Measurements from ENCODE around the gene CEP57L1.
"Not testable (repeated sequence)": the region's sequence is repeated elsewhere in the genome, so short reads cannot be mapped to it uniquely, and the experiment has no call there.

The CEP57L1 gene

DNA sequence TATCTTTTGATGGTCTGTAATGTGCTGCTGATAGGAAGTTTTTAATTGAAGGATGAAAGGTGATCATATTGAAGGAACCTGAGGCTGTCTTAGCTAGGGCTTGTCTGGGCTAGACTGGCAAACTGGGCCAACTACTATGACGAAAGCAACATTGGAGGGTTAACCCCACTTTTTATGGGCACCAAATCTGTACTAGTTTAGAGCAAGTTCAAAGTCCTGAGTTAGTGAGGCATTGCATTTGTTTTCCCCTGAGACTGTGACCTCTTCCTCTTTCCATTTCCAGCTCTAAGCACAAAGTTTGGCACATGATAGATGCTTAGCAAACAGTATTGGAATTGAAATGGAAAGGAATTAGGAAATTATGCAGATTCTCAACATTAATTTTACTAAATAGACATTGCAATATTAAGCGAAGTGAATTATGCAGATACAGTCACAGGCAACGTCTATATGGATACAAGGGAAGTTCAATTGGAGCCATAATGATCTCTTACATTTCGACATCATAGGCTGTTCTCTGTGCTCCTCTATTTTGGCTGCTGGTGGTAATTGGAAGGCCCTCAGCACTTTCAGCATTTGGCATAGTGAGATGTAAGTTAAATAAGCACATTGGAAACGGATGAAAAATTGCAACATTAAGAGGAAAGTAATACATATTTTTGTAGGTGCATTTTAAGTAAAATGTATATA is 22.2 kb downstream of the CEP57L1 start:
- DNase-seq: no peak

DNA sequence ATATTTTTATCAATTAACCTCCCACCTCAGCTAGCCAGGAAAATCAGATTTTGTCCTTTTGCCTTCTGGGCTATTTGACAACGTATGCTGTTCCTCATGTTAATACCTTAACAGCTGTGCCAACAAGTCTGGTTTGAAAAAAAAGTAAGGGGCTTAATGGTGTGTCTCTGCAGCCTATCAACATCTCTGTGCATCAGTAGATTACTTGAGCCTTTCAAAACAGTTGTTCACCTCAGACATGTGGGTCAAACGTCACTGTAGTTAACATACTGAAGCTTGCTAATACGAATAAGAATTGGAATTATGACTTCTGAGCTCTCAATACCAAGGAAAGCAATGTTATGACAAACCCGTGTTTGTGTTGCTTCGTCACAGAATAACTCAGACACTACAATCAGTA is 23.0 kb downstream of the CEP57L1 start:
- DNase-seq: no peak

DNA sequence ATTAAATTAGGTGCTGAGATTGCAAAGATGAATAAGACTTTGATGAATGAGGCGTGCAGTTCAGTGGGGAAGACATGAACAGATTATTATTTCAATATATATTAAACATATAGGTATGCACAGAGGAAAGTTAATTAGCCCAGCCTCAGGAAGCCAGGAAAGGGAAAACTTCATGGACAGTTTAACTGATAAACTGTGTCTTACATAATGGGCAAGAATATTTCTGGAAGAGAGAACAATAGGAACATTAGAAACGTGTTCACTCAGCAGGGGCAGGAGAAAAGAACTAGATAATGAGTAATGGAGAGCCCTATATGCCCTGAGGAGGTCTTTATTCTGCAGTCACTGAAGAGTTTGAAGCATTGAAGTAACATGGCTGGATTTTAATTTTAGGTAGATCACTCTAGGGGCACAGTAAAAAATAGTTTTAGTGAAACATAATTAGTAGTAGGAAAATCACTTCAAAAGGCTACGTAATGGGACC is 23.6 kb downstream of the CEP57L1 start:
- DNase-seq: no peak

DNA sequence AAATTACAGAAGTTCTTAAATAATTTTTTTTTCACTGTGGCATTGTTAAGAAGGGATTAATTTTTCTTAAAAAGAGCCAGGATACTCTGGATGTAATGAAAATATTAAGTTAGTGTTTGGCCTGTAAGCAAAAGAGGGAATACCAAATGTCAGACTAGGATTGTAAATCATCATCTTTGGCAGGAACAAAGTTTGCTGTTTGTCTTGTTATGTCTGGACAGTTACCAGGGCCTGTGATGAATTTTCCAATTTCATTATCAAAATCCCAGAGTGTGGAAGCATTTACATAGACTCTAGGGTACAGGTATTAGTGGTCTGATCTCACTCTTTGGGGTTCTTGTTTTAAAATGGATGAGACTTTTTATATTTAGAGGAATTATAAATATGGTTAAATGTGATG is 26.1 kb downstream of the CEP57L1 start:
- no peak for DNase-seq

DNA sequence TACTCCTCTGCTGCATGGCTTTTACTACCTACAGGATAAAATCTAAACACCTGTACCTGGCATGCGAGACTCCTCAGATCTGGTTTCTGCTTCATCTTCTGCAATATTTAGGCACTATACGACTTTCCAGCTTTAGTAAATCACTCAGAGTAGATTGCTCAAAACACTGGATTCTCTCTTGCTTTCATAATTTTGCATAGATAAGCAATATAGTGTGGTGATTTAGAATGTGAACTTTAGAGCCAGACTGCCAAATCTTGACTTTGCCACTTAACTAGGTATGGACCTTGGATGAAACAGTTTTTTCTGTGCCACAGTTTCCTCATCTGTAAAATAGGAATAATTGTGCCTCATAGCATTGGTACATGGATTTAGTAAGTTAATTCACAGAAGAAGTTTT is 28.9 kb downstream of the CEP57L1 start:
- DNase-seq: no peak

DNA sequence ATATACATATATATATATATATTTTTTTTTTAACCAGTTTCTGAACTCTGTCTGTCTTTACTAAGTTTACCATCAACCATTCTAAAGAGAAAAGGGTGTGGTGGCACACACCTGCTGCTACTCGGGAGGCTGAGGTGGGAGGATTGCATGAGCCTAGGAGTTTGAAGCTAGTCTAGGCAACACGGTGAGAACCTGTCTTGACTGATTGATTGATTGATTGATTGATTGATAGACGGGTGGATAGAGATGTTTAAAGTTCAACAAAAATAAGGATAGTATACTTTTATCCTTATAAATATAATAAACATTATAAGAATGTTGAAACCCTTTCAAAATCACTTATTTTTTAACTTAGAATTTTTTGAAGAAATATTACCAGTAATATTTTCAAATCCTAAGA is 30.2 kb downstream of the CEP57L1 start:
- no peak for DNase-seq

DNA sequence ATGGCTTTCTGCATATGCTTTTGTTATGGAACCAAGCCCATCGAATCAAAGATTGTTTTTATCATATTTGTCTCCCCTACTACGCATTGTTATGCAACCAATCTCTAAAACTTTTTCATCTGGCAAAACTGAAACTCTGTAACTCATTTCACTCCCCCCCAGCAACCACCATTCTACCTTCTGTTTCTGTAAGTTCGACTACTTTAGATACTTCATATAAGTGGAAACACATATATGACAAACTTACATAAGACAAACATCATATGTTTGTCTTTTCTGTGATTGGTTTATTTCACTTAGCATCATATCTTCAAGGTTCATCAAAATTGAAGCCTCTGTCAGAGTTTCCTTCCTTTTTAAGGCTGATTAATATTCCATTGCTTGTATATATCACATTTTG is 34.8 kb downstream of the CEP57L1 start:
- no peak for DNase-seq

DNA sequence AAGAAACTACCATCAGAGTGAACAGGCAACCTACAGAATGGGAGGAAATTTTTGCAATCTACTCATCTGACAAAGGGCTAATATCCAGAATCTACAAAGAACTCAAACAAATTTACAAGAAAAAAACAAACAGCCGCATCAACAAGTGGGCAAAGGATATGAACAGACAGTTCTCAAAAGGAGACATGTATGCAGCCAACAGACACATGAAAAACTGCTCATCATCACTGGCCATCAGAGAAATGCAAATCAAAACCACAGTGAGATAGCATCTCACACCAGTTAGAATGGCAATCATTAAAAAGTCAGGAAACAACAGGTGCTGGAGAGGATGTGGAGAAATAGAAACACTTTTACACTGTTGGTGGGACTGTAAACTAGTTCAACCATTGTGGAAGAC is 40.3 kb downstream of the CEP57L1 start:
- not testable (repeated sequence) for DNase-seq

DNA sequence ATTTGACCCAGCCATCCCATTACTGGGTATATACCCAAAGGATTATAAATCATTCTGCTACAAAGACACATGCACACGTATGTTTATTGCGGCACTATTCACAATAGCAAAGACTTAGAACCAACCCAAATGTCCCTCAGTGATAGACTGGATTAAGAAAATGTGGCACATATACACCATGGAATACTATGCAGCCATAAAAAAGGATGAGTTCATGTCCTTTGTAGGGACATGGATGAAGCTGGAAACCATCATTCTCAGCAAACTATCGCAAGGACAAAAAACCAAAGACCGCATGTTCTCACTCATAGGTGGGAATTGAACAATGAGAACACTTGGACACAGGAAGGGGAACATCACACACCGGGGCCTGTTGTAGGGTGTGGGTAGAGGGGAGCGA is 40.7 kb downstream of the CEP57L1 start:
- not testable (repeated sequence) for DNase-seq

DNA sequence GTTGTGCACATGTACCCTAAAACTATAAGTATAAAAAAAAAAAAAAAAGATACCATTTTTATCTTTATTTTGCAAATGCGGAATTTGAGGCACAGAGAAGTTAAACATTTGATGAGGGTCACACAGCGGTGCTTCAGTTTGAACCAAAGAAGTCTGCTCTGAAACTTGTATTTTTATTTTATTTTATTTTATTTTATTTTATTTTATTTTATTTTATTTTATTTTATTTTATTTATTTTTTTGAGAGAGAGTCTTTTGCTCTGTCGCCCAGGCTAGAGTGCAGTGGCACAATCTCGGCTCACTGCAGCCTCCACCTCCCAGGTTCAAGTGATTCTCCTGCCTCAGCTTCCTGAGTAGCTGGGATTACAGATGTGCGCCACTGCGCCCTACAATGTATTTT is 41.2 kb downstream of the CEP57L1 start:
- not testable (repeated sequence) for DNase-seq

DNA sequence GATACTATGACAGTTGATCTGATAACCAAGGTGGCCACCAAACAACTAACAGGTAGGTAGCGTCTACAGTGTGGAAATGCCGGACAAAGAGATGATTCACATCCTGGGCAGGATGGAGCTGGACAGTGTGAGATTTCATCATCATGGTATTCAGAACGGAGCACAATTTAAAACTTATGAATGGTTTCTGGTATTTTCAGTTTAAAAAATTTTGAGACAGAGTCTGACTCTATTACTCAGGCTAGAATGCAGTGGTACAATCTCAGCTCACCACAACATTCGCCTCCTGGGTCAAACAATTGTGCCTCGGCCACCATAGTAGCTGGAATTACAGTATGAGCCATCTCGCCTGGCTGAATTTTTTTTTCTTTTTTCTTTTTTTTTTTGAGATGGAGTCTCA is 43.8 kb downstream of the CEP57L1 start:
- no peak for DNase-seq

DNA sequence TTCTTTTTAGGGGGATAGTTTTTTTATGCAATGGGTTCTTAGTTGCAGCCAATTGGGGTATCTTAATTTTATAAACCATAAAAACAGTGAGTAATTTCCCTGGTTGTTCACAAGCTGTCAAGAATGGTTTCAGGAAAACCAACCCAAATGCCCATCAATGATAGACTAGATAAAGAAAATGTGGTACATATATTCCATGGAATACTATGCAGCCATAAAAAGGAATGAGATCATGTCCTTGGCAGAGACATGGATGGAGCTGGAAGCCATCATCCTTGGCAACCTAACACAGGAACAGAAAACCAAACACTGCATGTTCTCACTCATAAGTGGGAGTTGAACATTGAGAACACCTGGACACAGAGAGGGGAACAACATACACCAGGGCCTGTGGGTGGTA is 46.8 kb downstream of the CEP57L1 start:
- DNase-seq: not testable (repeated sequence)

DNA sequence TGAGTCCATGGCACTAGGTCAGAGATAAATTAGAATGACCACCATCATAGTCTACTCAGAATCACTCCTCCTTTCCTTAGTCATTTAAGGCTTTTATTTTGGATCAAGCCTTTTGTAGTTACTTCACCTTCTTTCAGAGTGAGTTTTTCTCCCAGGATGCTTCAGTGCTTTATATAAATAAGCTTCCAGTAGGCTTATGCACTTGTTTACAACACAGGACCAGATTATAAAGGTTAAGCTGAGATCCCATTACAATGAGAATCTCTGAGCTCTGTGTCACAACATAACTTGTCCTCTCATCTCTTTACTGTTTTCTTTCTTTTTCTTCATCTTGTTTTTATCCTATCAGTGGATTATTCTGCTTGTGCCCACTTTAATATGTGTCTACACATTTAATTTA is 47.9 kb downstream of the CEP57L1 start:
- no peak for DNase-seq

DNA sequence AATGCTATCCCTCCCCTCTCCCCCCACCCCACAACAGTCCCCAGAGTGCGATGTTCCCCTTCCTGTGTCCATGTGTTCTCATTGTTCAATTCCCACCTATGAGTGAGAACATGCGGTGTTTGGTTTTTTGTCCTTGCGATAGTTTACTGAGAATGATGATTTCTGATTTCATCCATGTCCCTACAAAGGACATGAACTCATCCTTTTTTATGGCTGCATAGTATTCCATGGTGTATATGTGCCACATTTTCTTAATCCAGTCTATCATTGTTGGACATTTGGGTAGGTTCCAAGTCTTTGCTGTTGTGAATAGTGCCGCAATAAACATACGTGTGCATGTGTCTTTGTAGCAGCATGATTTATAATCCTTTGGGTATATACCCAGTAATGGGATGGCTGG is 52.9 kb downstream of the CEP57L1 start:
- DNase-seq: not testable (repeated sequence)

DNA sequence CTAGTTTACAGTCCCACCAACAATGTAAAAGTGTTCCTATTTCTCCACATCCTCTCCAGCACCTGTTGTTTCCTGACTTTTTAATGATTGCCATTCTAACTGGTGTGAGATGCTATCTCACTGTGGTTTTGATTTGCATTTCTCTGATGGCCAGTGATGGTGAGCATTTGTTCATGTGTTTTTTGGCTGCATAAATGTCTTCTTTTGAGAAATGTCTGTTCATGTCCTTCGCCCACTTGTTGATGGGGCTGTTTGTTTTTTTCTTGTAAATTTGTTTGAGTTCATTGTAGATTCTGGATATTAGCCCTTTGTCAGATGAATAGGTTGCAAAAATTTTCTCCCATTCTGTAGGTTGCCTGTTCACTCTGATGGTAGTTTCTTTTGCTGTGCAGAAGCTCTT is 53.4 kb downstream of the CEP57L1 start:
- DNase-seq: not testable (repeated sequence)

DNA sequence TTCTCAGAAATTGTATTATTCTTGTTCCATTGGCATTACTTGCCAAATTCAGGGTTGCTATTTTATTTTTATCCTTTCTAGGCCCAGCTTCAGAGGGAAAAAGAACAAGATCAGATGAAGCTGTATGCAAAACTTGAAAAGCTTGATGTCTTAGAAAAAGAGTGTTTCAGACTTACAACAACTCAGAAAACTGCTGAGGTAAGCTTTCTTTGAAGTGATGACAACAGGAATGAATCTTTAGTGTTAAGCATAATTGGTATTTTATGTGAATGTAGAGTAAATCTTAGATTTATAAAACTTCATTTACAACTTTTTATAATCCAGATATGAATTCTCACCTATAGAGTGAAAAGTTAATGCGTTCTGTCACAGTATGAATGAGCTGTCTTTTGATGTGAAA is 58.4 kb downstream of the CEP57L1 start:
- no peak for DNase-seq

DNA sequence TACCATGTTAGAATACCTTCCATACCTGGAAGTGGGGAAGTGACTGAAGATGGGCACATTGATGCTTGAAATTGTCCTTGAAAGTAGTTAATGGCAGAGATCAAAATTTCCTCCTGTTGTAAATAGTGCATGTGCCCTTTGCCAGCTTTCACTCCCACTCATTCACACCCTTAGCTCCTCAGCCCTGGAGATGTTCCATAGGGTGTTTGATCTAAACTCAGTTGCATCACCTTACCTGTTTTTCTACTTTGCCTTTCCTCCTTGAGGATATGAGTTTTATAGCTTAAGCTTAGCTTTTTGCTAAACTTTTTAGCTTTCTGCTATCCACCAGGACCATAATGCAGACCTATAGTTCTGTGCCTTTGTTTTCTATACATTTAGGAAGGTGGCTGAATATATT is 69.0 kb downstream of the CEP57L1 start:
- no peak for DNase-seq

DNA sequence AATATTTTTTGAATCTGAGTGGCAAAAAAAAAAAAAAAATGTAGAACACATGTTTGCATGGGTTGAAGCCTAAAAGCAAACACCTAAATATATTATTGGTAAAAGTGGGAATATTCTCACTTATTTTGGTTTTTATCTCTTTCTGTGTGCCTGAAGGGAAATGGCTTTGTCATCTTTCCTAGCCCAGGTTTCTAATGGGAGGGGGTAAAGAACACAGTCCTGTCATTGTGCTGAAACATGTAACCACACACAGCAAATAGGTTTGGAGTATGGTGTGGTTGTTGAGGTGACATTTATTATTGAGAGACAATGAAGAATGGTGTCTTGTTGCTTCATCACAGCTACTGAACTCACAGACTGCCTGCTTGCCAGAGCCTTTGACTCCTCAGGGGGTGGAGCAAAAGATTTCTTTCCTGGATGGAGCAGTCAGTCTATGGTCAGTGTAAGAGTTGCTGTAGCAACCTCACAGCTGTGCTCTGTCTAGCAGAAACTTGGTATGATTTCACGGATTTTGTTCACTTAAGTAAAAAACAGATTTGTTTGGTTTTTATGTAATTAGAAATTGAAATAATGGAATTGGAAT is 70.2 kb downstream of the CEP57L1 start:
- peak; percentile 21 for DNase-seq

DNA sequence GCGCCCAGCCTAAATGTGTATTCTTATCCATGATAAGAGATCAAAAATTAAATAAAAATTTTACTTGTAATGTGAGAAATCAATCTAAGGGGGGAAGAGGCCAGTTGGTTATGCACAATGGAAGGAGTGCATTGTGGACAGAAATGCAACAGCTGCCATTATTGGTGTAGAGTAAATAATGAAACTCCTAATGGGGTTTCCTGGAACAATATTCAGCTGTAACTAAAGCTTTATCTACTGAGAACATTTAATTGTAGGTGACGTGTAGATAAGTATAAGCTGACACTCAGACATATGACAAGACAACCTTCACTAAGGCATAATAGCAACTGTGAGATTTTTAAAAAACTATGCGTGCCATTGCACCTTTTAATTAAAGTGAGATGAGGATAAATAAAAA is 71.4 kb downstream of the CEP57L1 start:
- DNase-seq: no peak

DNA sequence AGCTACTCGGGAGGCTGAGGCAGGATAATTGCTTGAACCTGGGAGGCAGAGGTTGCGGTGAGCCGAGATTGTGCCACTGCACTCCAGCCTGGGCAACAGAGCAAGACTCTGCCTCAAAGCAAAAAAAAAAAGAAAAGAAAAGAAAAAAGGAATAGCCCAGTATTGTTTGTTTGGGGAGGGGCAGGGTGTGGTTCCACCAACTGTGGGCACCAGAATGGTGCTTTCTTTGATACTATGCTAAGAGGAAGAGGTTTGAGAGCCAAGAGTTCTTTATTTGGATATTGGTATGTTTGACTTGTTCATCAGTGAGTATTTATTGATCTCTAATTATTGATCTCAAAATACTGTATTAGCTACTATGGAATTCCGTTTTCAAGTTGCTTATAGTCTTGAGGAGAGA is 72.3 kb downstream of the CEP57L1 start:
- no peak for DNase-seq

DNA sequence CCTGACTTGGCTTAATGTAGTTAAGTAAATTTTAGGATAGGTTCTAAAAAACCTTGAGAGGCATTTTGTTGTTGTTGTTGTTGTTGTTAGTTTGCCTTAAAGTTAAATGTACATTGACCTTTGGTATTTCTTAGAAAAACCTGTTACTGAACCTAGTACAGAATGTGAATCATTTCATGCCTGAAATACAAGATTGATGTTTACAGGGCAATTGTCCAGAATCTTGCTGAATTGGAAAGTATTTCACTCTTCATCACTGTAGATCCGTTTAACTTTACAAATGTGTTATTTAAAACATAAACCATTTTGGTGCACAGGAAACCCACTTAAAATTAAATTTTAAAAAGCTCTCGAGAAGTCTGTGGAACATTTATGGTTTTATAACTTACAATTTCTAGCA is 75.0 kb downstream of the CEP57L1 start:
- DNase-seq: no peak

DNA sequence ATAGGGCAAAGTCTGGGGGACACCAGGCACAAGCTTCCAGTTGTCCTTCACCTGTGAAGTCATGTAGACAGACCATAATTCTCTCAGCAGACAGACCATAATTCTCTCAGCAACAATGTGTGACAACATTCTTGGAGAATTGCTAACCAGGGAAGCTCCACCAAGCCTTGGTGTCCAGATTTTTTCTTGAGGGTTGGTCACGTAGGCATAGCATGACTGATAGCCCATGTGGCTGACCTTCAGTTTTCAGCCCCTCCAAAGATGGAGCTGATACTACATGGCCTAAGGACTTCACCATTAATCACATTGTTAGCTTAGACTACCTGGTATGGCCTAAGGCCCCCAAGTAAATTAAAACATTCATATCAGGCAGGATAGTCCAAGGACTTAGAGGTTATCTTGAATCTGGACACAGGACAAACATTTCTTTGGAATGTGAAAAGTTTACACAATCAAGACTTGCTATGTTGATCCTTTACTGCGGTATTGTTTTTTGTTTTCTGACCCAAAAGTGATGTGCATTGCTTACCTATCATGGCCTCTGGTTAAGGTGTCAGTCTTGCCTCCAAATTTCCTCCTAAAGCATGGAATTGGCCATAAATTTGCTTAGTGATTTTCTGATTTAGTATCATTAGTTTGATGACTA is 76.9 kb downstream of the CEP57L1 start:
- no peak for DNase-seq

DNA sequence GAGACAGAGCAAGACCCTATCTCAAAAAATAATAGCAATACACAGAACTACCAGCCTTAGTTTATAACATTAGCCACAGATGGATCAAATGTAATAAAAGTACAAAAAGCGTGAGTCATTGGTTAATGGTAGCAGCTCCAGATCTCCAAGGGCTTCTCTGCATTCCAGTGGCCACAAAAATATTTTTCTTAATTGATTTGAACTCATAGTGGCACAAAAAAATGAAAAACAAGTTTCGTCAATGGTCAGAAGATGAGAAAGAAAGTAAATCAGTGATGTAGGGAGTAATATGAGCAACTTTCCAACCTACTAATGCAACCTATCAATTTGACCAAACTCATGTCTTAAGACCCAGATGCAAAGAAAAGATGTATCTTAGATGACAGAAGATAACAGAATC is 79.6 kb downstream of the CEP57L1 start:
- DNase-seq: no peak

DNA sequence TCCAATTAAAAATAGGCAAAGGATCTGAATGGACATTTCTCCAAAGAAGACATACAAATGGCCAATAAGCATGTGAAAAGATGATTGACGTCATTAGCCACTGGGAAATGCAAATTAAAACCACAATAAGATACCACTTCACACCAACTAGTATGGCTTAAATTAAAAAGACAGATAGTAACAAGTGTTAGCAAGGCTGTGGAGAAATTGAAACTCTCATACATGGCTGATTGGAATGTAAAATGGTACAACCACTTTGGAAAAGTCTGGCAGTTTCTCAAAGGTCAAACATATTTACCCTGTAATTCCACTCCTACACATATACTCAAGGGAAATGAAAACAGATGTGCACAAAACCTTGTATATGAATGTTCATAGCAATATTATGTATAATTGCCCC is 83.6 kb downstream of the CEP57L1 start:
- no peak for DNase-seq

DNA sequence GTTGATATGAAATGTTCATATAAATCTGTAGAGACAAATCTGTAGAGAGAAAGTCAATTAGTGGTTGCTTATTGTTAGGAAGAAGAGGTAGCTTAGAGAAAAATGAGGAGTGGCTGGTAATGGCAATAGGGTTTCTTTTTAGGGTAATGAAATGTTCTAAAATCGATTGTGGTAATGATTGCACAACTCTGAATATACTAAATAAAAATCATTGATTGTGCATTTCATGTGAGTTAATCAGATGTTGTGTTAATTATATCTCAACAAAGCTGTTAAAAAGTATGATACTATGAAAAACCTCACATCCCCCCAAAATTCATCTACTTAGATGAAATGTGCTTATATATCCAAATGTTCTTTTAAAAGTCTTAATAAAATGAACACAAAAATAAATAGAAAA is 84.2 kb downstream of the CEP57L1 start:
- DNase-seq: no peak
